Measurements from ENCODE around the gene RAB25.
A peak's percentile ranks its signal among the peaks of the same experiment; 100 is the strongest.

The RAB25 gene

DNA sequence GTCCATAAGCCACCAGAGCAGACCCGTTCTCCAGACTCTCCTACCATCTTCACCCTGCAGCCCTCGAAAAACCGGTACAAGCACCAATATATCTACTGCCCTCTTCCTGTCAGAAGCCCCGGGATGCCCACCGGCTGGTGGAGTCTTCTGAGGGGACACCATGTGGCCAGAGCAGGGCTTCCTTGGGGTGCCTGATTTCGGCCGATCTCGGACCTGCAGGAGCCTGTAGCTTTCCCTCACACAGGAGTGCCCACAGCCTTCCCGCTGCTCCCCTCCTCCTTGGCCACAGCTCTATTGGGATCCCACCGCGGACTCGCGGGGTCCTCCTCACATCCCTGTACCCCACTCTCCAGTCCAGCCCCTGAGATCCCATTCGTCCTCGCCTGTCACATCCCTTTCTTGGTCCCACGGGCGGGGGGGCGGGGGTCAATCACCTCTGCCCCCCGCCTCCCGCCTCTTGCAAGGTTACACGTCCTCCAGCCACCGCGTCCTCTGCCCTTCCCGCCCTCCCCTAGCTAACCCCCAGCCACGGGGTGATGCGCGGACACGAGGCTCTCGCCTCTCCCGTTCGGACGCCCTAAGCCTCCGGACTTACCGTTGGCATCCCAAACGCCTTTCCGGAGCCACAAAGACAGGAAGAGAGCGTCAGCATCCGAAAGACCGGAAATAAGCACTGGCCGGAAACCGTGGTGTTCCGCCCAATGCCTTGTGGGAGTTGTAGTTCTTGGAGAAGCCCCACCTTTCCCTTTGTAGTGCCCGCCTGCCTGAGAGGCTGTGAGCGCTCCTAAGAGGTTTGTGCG, 40.5 kb upstream of the RAB25 start, which contains the start of gene SSR2:
SSR2 (minus strand) TSS at position 659 of the 800 bp plus-strand sequence. CDS start 784 bp downstream, outside the sequence.
- peak; percentile 12 for TF ChIP-seq FOXP2 (optimal IDR thresholded peaks at IDR 0.05; ENCODE audit: borderline replicate concordance, extremely low read depth, extremely low read length, insufficient read depth)
- peak; percentile 98 for TF ChIP-seq POLR2AphosphoS5 (IDR thresholded peaks at IDR 0.05; ENCODE audit: low read depth, low read length)
- TF ChIP-seq, protein P1, sequence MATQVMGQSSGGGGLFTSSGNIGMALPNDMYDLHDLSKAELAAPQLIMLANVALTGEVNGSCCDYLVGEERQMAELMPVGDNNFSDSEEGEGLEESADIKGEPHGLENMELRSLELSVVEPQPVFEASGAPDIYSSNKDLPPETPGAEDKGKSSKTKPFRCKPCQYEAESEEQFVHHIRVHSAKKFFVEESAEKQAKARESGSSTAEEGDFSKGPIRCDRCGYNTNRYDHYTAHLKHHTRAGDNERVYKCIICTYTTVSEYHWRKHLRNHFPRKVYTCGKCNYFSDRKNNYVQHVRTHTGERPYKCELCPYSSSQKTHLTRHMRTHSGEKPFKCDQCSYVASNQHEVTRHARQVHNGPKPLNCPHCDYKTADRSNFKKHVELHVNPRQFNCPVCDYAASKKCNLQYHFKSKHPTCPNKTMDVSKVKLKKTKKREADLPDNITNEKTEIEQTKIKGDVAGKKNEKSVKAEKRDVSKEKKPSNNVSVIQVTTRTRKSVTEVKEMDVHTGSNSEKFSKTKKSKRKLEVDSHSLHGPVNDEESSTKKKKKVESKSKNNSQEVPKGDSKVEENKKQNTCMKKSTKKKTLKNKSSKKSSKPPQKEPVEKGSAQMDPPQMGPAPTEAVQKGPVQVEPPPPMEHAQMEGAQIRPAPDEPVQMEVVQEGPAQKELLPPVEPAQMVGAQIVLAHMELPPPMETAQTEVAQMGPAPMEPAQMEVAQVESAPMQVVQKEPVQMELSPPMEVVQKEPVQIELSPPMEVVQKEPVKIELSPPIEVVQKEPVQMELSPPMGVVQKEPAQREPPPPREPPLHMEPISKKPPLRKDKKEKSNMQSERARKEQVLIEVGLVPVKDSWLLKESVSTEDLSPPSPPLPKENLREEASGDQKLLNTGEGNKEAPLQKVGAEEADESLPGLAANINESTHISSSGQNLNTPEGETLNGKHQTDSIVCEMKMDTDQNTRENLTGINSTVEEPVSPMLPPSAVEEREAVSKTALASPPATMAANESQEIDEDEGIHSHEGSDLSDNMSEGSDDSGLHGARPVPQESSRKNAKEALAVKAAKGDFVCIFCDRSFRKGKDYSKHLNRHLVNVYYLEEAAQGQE (IDR thresholded peaks at IDR 0.05; ENCODE audit: insufficient read depth in 1 of 2, low read depth in 2 of 2, low read length in 2 of 2), result peak in 1 of 2 experiments; percentile 58; a peak in 1 of 4 replicates
- peak; percentile 82; the same call in 1 of the 2 replicates for TF ChIP-seq SIN3A (IDR thresholded peaks at IDR 0.05; ENCODE audit: borderline replicate concordance, insufficient read depth, low read length)
- TF ChIP-seq TAF1 (IDR thresholded peaks at IDR 0.05; ENCODE audit: borderline replicate concordance, insufficient read depth, low read length), result peak; percentile 87

DNA sequence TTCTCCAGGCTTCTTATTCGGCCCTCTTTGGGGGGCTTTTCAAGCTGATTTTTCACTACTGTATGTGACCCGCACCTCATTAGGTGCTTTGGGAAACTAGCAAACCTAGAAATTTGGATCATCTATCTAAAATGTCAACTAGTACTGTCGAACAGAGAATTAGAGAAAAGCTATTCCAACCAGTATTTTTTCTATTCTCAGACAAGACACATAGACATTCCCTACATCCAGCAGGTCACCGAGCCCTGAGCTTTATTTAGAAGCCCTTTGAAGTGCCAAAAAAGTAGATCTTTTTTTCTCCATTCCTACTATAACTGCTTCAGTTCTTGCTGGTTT, 39.9 kb upstream of the RAB25 start:
- no peak for TF ChIP-seq POLR2AphosphoS5 (IDR thresholded peaks at IDR 0.05; ENCODE audit: low read depth, low read length)
- TF ChIP-seq, protein P1 (IDR thresholded peaks at IDR 0.05; ENCODE audit: insufficient read depth in 1 of 2, low read depth in 2 of 2, low read length in 2 of 2), result no peak
- no peak for TF ChIP-seq SIN3A (IDR thresholded peaks at IDR 0.05; ENCODE audit: borderline replicate concordance, insufficient read depth, low read length)
- no peak for TF ChIP-seq TAF1 (IDR thresholded peaks at IDR 0.05; ENCODE audit: borderline replicate concordance, insufficient read depth, low read length)

DNA sequence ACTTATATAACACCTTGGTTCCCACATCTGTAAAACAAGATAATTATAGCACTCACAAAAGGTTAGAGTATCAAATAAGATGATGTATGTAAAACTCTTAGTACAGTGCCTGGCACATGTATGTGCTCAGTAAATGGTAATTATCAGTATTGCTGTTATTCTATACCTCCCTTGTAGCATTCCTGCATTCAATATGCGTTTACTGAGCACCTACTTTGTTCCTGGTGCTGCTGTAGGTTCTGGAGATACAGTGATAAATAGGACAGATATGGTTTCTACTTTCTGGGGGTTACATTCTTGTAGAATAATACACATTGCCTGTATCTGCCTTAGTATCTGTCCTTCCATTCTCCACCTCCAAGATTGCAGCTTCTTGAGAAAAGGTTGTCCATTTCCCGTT, 39.0 kb upstream of the RAB25 start:
- TF ChIP-seq TAF1 (IDR thresholded peaks at IDR 0.05; ENCODE audit: borderline replicate concordance, insufficient read depth, low read length) (no peak), FOXP2 (optimal IDR thresholded peaks at IDR 0.05; ENCODE audit: borderline replicate concordance, extremely low read depth, extremely low read length, insufficient read depth) (no peak), POLR2AphosphoS5 (IDR thresholded peaks at IDR 0.05; ENCODE audit: low read depth, low read length) (no peak), SIN3A (IDR thresholded peaks at IDR 0.05; ENCODE audit: borderline replicate concordance, insufficient read depth, low read length) (no peak)
- TF ChIP-seq, protein P1 (IDR thresholded peaks at IDR 0.05; ENCODE audit: insufficient read depth in 1 of 2, low read depth in 2 of 2, low read length in 2 of 2), result no peak

DNA sequence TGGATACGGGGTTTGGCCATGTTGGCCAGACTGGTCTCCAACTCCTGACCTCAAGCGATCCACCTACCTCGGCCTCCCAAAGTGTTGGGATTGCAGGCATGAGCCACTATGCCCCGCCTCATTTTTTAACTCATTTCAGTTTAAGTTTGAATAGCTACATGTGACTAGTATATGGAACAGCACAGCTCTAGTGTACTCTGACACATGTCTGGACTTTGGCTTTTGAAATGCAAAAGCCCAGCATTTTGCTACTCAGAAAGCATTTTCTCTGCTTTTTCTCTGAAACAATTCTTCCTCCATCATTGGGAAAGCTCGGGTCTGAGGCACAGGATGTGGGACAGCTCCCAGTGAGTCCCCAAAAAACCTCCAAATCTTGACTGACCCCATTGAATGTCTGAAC, 36.2 kb upstream of the RAB25 start:
- TF ChIP-seq, protein P1 (IDR thresholded peaks at IDR 0.05; ENCODE audit: insufficient read depth in 1 of 2, low read depth in 2 of 2, low read length in 2 of 2), result no peak
- TF ChIP-seq POLR2AphosphoS5 (IDR thresholded peaks at IDR 0.05; ENCODE audit: low read depth, low read length) (no peak), FOXP2 (optimal IDR thresholded peaks at IDR 0.05; ENCODE audit: borderline replicate concordance, extremely low read depth, extremely low read length, insufficient read depth) (no peak), SIN3A (IDR thresholded peaks at IDR 0.05; ENCODE audit: borderline replicate concordance, insufficient read depth, low read length) (no peak)

Measured in PFSK-1 (cell line).